GM12891 (cell line): ENCODE results near the gene CBFB.
"Not testable (repeated sequence)": the region's sequence is repeated elsewhere in the genome, so short reads cannot be mapped to it uniquely, and the experiment has no call there.

Source experiments
- POLR2A ChIP-seq: IDR thresholded peaks from 2 replicates; pipeline ENCODE4 v1.6.1; 2011; ENCODE audit warnings: low read depth, low read length, control low read depth
- POLR2AphosphoS5 ChIP-seq: IDR thresholded peaks from 2 replicates; pipeline ENCODE4 v1.6.1; 2011; ENCODE audit warnings: low read depth, low read length, control low read depth
- TAF1 ChIP-seq: IDR thresholded peaks from 2 replicates; pipeline ENCODE4 v1.6.1; 2011; ENCODE audit warnings: low read depth, low read length, control low read depth

DNA sequence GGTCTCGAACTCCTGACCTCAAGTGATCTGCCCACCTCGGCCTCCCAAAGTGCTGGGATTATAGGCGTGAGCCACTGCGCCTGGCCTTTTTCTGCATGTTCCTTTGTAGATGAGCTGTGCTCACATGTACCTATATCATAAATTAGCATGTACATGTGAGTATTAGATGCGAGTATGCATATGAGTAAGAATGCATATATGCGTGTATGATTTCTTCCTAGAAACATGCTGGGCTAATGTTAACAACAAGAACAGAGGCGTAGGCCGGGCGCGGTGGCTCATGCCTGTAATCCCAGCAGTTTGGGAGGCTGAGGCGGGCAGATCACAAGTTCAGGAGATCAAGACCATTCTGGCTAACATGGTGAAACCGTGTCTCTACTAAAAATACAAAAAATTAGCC lies 35.4 kb upstream of the CBFB start:
- not testable (repeated sequence) for TF ChIP-seq POLR2A, TAF1, POLR2AphosphoS5
